WTC11 (cell line): ENCODE results near the gene VPS8.

Experiments used
- ATF1 ChIP-seq: sonication (generic); formaldehyde crosslinking; IDR thresholded peaks from 2 replicates; pipeline ENCODE4 v1.8.1; 2023; ENCODE audit warnings: mild to moderate bottlenecking, moderate library complexity, missing genetic modification reagents
- CREB1 ChIP-seq: sonication (generic); formaldehyde crosslinking; IDR thresholded peaks from 2 replicates; pipeline ENCODE4 v1.8.0; 2023; ENCODE audit warnings: mild to moderate bottlenecking, missing genetic modification reagents
- CREM ChIP-seq: sonication (generic); formaldehyde crosslinking; IDR thresholded peaks from 2 replicates; pipeline ENCODE4 v1.8.1; 2022; ENCODE audit warnings: mild to moderate bottlenecking, missing genetic modification reagents, moderate library complexity
- ESRRA ChIP-seq: sonication (generic); formaldehyde crosslinking; IDR thresholded peaks from 2 replicates; pipeline ENCODE4 v1.8.1; 2022; ENCODE audit warnings: mild to moderate bottlenecking, missing genetic modification reagents, borderline replicate concordance
- SMAD4 ChIP-seq: sonication (generic); formaldehyde crosslinking; IDR thresholded peaks from 2 replicates; pipeline ENCODE4 v1.8.0; 2022; ENCODE audit warnings: mild to moderate bottlenecking, missing genetic modification reagents
- SP1 ChIP-seq: sonication (generic); formaldehyde crosslinking; conservative IDR thresholded peaks from 2 replicates; pipeline ENCODE4 v1.8.1; 2022; ENCODE audit warnings: missing genetic modification reagents
- TF ChIP-seq, protein P1 (sequence below): fragments of 200-600 bp; IDR thresholded peaks from 2 replicates; pipeline ENCODE4 v1.8.0; 2022; ENCODE audit warnings: antibody characterized with exemption
- TF ChIP-seq, protein P2 (sequence below): sonication (generic); formaldehyde crosslinking; IDR thresholded peaks from 2 replicates; pipeline ENCODE4 v1.8.1; 2023; ENCODE audit warnings: mild to moderate bottlenecking, moderate library complexity, missing genetic modification reagents

DNA sequence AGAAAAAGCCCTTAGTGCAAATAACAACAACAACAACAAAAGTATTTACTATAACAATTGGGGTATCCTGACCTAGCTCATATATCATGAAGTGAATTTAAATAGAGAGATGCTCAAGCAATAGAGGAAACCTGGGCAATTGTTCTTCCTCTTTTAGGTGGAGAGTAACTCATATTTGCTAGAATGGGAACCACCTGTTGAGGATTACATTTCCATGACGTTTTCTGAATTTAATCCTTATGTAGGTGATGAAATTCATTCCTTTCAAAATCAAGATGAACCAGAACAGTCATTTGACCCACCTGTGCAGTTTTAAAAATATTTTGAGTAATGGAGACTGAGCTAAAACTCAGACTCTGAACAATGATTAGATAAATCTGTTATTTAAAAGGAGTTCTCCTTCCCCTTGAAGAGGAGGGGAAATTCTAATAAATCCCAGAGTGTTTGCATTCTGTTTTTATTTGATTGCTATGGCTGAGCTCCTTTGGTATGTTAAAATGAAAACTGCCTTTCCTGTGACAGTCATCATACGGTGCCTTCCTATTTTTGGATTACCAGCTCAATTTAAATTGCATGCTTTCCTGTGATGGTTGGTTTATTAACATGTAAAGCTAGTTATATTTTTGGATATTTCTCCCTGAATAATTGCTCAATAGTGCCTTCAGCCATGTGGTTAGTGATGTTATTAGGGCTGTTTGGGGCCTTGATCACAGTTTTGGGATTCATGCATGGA lies 24.3 kb downstream of the VPS8 start:
- TF ChIP-seq ATF1 (CRISPR knock-in tag) = no peak
- no peak for TF ChIP-seq CREM
- TF ChIP-seq, protein P1, sequence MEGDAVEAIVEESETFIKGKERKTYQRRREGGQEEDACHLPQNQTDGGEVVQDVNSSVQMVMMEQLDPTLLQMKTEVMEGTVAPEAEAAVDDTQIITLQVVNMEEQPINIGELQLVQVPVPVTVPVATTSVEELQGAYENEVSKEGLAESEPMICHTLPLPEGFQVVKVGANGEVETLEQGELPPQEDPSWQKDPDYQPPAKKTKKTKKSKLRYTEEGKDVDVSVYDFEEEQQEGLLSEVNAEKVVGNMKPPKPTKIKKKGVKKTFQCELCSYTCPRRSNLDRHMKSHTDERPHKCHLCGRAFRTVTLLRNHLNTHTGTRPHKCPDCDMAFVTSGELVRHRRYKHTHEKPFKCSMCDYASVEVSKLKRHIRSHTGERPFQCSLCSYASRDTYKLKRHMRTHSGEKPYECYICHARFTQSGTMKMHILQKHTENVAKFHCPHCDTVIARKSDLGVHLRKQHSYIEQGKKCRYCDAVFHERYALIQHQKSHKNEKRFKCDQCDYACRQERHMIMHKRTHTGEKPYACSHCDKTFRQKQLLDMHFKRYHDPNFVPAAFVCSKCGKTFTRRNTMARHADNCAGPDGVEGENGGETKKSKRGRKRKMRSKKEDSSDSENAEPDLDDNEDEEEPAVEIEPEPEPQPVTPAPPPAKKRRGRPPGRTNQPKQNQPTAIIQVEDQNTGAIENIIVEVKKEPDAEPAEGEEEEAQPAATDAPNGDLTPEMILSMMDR = no peak
- TF ChIP-seq CREB1 = no peak
- TF ChIP-seq SMAD4 = no peak
- TF ChIP-seq, protein P2, sequence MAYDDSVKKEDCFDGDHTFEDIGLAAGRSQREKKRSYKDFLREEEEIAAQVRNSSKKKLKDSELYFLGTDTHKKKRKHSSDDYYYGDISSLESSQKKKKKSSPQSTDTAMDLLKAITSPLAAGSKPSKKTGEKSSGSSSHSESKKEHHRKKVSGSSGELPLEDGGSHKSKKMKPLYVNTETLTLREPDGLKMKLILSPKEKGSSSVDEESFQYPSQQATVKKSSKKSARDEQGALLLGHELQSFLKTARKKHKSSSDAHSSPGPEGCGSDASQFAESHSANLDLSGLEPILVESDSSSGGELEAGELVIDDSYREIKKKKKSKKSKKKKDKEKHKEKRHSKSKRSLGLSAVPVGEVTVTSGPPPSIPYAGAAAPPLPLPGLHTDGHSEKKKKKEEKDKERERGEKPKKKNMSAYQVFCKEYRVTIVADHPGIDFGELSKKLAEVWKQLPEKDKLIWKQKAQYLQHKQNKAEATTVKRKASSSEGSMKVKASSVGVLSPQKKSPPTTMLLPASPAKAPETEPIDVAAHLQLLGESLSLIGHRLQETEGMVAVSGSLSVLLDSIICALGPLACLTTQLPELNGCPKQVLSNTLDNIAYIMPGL (CRISPR knock-in tag) = no peak
- TF ChIP-seq SP1 (CRISPR knock-in tag) = no peak
- no peak for TF ChIP-seq ESRRA
